GM18951 (cell line): ENCODE data around the gene VSX1.

ENCODE experiments used
- POLR2A ChIP-seq: IDR thresholded peaks from 4 replicates; pipeline ENCODE4 v1.6.1; 2011; ENCODE audit warnings: mild to moderate bottlenecking; ENCODE audit not compliant: insufficient read length, insufficient read depth; ENCODE audit errors: extremely low read depth
- in situ Hi-C: fragments of 300-500 bp; cut with MboI; formaldehyde crosslinking; loops from one replicate; pipeline ENCODE4 v1.12.0; 2022; ENCODE audit warnings: low sequenced_read_pairs, mixed read lengths, inconsistent platforms; ENCODE audit not compliant: unreplicated experiment

Gene VSX1

GRCh38 chr20:25067102-25067987 lies 14.6 kb downstream of the VSX1 start:
- TF ChIP-seq POLR2A = no peak
- in situ Hi-C loops = no loop called here

GRCh38 chr20:25066386-25066785 lies 15.6 kb downstream of the VSX1 start:
- in situ Hi-C loops = no loop called here
- no peak for TF ChIP-seq POLR2A

DNA sequence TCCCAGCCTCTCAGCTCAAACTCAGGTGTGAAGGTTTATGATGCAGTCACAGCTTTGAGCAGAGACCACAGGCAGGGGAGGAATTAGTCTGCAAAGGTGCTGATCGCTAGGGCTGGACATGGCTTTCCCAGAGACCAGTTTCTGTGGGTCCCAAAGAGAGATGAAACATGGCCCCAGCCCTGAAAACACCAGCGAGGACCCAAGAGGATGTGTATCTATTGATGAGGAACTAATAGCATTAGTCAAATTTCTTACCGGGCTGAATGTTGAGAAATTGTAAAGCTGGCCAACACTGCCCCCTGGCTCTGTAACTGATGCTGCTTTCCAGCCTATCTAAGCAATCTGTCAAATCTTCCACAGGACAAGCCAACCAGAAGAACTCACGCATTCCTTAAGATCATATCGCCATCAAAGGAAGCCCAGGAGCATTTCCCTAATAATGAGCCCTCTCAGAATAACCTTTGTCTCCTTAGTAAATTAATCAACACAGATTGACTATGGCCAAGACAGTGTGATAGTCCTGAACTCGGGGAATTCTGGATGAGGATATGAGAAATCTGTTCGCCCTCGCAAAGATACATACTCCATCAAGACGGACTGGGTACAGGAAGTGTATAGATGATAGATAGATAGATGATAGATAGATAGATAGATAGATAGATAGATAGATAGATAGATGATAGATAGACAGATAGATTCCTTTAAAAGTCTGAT lies 16.2 kb downstream of the VSX1 start:
- in situ Hi-C loops = no loop called here
- no peak for TF ChIP-seq POLR2A

- in situ Hi-C loops = no loop called here
- no peak for TF ChIP-seq POLR2A
These were observed 16.8 kb downstream of the VSX1 start for GRCh38 chr20:25065072-25065624.

DNA sequence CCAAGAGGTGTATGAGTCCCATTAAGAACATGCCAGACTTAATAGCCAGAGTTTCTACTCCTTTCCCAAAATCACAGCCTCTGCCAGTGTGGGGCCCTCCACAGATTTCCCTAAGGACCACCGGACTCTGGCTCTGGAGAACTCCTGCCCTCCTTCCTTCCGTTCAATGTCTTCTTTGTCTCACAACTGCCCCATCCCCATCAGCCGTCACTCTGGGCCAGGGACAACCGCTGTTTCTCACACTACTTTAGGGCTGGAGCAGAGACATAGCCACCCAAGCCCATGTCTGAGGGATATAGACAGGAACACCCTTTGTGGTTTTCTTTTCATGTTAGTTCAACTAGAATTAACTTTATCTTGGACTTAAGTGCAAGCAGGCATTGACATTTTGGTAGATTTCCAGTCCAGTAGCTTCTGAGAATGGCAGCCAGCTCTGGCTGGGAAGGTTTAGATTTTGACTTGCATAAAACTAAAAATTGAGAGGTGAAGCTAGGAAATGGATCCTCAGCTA lies 17.3 kb downstream of the VSX1 start:
- in situ Hi-C loops = loop anchor here (5.0 kb wide), 1 partner anchor 57 kb away; no protein-coding TSS in a partner anchor
- TF ChIP-seq POLR2A = no peak

- in situ Hi-C loops = loop anchor here (5.0 kb wide), 1 partner anchor 57 kb away; no protein-coding TSS in a partner anchor
- TF ChIP-seq POLR2A = no peak
These were observed 18.0 kb downstream of the VSX1 start for GRCh38 chr20:25063981-25064380.

DNA sequence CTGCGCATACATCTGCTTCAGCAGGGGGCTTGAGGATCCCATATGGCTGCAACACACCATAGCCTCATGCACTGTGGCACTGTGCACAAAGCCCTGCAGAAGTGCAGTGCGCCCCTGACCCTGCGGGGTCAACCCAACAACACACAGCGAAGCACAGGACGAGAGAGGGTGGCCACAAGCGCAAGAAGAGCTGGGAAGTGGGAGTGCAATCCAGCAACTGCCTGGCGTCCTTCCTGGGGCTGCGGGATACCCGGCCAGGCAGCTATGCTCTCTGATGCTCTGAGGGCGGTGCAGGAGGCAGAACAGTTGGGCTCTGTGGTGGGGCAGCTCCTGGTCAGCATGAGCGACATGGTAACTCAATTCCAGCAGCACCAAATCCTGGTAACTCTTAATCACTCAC lies 18.4 kb downstream of the VSX1 start:
- in situ Hi-C loops = loop anchor here (5.0 kb wide), 1 partner anchor 56 kb away; no protein-coding TSS in a partner anchor
- TF ChIP-seq POLR2A = no peak

DNA sequence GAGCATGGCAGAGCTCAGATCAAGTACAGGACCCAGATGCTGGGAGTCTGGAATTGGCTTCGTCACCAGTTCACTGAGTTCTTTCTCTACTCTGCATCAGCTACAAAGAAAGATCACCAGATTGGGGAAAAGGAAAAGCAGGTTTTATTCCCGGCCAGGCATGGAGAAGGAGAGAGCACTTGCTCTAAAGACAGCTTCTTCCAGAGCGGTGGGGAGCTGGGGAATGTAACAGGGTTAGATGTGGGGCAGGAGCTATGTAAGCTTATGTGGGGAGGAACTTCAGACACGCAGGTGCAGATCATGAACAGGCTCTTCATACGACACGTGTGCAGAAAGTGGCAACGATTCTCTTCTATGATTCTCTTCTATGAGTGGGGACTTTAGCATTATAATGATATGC lies 19.1 kb downstream of the VSX1 start:
- TF ChIP-seq POLR2A = no peak
- in situ Hi-C loops = loop anchor here (5.0 kb wide), 1 partner anchor 56 kb away; no protein-coding TSS in a partner anchor

DNA sequence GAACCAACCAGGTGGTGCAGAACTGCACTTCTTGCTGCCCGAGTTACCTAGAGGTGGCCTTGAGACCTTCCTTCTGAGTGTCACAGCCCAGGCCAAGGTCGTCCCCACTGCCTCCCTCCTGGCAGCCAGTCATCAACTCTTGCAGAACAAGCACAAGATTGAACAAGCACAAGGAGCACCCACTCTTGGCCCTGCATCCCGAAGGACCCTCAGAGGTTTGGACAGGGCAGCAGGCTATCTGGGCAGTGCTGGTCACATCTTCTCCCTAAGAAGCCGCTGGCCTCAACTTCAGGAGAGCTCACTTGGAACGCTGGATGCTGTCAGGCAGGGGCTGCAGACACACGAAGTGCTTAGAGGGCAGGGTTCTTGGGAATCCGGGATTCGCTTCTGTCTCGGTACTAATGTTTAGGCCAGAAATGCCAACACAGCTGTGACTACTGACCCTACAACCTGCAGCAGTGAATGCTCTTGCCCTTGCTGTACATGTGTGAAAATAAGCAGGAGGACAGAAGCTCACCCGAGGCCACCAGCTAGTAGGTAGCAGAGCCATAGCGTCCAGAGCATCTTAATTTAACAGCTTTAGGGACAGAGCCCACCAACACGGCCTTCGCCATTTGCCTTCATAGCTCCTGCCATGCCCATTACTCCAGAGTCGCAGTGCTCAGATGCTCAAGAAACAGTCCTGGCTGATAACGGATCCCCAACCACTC lies 20.0 kb downstream of the VSX1 start:
- in situ Hi-C loops = loop anchor here (5.0 kb wide), 1 partner anchor 55 kb away; no protein-coding TSS in a partner anchor
- TF ChIP-seq POLR2A = no peak

DNA sequence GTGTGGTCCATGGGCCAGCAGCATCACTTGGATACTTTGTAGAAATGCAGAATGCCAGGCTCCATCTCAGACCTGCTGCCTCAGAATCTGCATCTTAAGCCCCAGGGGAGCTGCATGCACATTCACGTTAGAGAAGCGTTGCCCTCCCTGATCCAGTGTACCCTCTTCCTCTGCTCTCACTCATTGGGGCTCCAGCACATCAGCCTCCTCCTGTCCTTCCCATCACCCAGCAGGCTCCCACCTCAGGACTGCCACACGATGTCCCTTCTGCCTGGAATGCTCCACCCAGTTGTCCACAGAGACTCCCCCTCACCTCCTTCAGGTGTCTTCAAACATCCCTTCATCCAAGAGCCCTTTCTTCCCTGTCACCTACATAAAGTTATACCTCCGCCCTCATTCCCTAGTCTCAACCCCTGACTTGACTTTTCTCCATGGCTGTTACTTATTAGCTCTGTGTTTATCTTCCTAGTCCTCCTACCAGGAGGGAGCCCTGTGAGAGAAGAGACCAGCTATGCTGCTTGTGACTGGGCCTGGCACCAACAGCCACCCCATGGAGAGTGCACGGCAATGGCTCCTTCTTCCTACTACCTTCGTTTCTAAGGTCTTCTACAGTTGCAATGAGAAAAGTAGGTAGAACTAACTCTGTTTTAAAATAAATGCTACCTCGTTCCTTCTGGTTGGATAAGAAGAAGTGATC lies 20.7 kb downstream of the VSX1 start:
- in situ Hi-C loops = loop anchor here (5.0 kb wide), 1 partner anchor 54 kb away; no protein-coding TSS in a partner anchor
- no peak for TF ChIP-seq POLR2A

DNA sequence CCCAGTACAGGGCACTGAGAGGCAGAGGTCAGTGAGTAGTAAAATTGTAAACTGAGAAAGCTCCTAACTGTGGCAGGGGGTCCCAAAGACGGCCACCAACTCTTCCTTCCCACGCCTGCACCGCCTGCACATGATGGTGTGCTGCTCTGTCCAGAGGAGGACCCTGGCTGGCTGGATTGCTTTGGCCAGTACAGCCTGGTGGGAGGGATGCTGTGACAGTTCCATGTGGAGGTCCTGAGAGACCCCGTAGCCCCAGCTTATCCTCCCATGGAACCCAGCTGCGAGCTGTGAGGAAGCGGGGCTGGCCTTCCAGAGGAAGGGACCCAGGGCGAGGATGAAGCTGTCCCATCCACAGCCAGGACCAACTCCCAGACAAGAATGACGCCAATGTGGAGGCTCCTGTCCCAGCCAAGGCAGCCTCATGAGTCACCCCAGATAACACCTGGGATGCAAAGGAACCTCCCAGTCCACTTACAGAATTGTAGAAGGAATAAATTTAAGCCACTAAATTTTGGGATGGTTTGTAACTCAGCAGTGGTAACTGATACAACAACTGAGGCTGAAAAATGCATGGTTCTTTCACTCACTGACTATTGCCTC lies 22.0 kb downstream of the VSX1 start:
- in situ Hi-C loops = loop anchor here (5.0 kb wide), 1 partner anchor 53 kb away; no protein-coding TSS in a partner anchor
- TF ChIP-seq POLR2A = no peak

- no peak for TF ChIP-seq POLR2A
- in situ Hi-C loops = no loop called here
These were observed 22.8 kb downstream of the VSX1 start for GRCh38 chr20:25058847-25059810.
